NCI-H1417 (cell line): ENCODE results near the gene RNF215.
"Not testable (repeated sequence)": the region's sequence is repeated elsewhere in the genome, so short reads cannot be mapped to it uniquely, and the experiment has no call there.

Source experiments
- DNase-seq, 3 experiments: peaks; one replicate each; lab custom pipeline; 2025; lab: John Stamatoyannopoulos, UW

RNF215 gene

GRCh38 chr22:30421695-30422480 is 34.7 kb upstream of the RNF215 start:
- DNase-seq: no peak

DNA sequence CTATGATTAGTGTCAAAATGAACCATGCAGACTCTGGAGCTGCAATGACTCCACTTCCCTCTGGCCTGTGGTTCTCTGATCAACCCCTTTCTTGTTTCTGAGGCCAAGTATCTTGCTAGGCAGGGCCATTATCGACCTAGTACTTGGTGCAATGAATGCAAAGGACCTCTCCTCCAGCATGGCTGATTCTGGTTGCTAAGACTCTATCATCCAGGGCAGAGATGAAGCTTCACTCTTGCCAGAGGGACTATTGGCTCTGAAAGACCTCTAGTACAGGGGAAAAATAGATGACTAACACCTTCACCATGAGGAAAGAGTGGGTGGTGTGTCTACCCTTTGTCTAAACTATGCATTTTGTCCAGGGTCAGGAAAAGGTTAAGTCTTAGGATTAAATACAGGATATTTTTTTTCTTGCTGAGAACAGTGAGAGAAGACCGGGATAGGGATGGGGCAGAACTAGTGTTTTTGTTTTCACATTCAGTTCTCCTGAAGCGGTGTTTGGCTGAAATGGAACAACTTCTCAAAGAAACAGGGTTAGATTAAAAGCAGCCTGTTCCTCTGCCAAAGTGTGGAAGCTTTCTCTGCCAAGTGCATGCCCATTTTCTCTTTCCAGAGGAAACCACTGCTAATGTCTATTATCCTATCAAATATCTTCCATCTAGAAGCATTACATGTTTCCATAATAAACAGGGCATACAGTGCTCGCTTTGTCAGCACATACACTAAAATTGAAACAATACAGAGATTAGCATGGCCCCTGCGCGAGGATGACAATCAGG is 33.3 kb upstream of the RNF215 start:
- DNase-seq: no peak

- DNase-seq: no peak
Measured at GRCh38 chr22:30416837-30417236, 29.6 kb upstream of the RNF215 start.

GRCh38 chr22:30416403-30416802 is 29.2 kb upstream of the RNF215 start:
- no peak for DNase-seq

- DNase-seq: no peak
Measured at GRCh38 chr22:30414525-30415047, 27.4 kb upstream of the RNF215 start.

DNA sequence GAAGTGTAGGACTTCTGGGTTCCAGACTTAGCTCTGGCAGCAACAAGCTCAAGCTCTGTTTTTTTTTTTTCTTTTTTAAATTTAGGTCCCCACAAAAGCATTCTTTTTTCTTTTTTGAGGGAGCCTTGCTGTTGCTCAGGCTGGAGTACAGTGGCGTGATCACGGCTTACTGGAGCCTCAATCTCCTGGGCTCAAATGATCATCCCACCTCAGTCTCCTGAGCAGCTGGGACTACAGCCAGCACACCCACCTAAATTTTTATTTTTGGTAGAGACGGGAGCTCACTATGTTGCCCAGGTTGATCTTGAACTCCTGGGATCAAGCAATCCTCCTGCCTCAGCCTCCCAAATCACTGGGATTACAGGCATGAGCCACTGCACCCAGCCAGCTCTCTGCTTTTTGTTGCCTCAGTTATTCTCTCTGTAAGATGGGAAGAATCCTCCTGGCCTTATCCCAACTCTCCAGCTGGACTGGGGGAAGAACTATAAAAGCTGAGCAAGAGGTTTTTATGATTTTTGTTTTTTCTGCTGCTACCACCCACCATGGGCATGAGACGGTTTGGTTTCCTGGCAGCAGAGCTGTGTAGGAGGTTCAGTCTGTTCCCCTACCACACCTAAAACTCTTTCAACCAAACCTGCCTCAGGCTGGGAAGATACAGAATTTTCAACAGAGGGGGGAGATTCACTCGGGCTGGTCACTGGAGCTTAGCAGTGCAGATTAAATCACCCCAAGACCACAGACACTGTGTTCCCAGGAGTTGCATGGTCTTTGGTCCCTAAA is 26.7 kb upstream of the RNF215 start:
- DNase-seq: no peak

DNA sequence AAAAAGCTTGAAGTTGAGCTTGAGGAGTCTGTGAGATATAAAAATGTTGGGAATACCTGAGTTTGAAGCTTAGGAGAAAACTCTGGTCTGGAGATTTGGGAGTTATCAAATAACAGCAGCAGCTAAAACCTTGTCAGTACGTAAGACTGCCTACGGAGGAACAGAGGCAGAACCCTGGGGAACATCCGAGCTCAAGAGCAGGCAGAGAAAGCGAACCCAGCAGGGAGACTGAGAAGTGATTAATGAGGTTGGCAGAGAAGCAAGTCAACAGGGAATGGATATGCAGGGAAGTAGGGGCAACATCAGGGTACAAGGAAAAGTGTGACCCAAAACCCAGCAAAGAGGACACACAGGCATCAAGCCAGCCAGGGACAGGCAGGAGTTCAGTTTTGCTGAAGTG is 25.8 kb upstream of the RNF215 start:
- DNase-seq: no peak

DNA sequence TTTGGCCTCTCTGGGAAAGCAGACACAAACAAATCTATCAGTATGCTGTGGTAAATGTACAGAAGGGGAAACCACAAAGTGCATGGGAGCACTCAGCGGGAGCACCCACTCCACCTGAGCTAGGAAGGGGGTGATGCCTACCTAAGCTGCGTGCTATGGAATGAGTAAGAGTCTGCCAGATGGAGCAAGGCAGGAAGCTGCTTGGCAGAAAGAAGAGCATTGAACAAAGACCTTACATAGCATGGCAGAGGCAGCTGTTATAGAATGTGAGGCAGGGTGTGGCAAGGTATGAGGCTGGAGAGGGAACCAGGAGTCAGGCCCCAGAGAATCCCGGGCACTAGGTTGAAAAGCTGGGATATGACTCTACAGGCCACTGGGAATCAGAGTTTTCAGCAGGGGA is 24.6 kb upstream of the RNF215 start:
- no peak for DNase-seq

GRCh38 chr22:30408388-30409102 is 21.3 kb upstream of the RNF215 start:
- no peak for DNase-seq

DNA sequence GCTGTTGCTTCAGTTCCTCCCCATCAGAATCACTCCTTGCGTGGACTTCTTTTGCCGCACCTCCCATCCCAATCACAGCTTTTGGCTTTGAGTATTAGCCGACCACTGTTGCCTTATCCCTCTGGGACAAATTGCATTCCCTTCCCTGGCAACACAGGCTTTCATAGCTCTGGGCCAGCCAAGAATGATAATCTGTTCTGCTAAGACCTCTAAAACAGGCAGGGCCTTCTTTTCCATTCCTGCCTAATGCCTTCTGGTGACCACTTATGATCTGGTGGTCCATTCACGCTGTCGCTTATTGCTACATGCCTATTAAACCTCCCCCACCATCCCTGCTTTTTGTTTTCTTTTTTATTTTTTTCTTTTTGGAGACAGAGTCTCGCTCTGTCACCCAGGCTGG is 19.2 kb upstream of the RNF215 start:
- no peak for DNase-seq

GRCh38 chr22:30405731-30406130 is 18.5 kb upstream of the RNF215 start:
- DNase-seq: no peak

GRCh38 chr22:30404307-30404706 is 17.1 kb upstream of the RNF215 start:
- DNase-seq: no peak

DNA sequence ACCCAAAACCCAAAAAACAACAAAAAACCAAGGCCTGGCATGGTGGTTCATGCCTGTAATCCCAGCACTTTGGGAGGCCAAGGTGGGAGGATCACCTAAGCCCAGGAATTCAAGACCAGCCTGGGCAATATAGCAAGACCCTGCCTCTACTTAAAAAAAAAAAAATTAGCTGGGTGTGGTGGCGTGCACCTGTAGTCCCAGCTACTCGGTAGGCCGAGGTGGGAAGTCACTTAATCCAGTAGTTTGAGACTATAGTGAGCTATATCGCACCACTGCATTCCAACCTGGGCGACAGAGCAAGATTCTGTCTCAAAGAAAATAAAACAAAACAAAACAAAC is 15.5 kb upstream of the RNF215 start:
- DNase-seq: not testable (repeated sequence)

DNA sequence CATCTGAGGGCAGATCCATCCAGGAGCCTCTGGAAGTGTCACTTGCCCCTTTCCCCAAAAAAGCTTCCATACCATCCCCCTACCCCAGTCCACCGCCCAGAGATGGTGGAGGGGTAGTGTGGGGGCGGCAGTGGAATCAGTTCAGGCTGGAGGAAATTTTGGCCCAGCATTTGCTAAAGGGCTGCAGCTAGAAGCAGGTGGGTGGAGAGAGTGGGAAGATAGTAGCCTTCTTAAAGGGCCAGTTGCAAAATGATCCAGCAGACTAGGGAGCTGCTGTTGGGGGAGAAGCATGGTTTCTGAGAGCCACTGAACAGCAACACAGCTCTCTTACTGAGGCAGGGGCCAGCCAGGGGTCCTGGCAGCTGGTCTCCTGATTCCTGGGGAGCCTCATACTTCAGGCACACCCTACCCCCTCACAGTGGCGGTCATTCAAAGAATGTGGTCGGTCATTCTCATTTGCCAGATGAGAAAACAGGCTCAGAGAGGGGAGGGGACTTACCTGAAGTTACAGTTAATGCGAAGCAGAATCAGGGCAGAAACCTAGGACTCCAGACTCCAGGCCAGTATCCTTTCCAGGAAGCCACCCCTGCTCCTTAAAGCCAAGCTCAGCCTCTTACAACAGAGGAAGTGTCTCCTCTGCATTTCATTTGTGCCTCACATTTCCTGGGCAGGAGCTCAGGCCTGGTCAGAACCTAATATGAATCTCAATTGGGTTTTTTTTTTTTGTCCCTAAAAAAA is 15.0 kb upstream of the RNF215 start:
- no peak for DNase-seq

- not testable (repeated sequence) for DNase-seq
Measured at GRCh38 chr22:30401024-30401423, 13.8 kb upstream of the RNF215 start.

- DNase-seq: no peak
Measured at GRCh38 chr22:30400159-30400558, 12.9 kb upstream of the RNF215 start.

GRCh38 chr22:30399718-30400117 is 12.5 kb upstream of the RNF215 start:
- no peak for DNase-seq

DNA sequence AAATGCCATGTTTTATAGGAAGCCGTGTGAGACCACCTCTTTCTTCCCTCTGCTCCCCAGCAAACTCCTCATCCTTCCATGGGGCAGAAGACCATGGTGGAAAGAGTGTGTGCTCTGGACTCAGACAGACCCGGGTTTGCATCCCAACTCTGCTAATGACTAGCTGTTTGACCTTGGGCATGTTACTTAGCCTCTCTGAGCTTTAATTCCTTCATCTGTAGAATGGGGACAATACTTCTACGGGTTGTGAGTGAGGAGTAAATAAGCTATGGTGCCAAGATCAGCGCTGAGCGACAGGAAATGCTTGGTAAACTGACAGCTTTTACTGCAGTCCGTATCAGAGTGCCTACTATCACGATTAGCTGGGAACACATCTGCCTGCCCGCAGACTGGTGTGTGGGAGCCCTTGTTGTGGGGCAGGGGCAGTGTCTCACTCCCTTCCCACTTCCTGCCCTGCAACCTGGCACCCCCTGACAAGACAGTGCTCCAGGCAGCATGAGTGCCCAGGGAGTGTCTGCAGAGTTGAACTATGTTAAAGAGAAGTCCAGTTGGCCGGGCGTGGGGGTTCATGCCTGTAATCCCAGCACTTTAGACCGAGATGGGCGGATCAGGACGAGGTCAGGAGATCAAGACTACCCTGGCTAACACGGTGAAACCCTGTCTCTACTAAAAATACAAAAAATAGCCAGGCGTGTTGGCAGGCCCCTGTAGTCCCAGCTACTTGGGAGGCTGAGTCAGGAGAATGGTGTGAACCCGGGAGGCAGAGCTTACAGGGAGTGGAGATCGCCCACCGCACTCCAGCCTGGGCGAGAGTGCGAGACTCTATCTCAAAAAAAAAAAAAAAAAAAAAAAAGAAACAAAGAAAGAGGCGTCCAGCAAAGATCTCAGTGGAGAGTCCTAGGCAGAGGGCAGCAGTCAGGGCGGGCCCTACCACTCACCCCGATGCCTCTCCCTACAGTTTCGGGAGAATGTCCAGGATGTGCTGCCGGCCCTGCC is 11.8 kb upstream of the RNF215 start:
- no peak for DNase-seq

DNA sequence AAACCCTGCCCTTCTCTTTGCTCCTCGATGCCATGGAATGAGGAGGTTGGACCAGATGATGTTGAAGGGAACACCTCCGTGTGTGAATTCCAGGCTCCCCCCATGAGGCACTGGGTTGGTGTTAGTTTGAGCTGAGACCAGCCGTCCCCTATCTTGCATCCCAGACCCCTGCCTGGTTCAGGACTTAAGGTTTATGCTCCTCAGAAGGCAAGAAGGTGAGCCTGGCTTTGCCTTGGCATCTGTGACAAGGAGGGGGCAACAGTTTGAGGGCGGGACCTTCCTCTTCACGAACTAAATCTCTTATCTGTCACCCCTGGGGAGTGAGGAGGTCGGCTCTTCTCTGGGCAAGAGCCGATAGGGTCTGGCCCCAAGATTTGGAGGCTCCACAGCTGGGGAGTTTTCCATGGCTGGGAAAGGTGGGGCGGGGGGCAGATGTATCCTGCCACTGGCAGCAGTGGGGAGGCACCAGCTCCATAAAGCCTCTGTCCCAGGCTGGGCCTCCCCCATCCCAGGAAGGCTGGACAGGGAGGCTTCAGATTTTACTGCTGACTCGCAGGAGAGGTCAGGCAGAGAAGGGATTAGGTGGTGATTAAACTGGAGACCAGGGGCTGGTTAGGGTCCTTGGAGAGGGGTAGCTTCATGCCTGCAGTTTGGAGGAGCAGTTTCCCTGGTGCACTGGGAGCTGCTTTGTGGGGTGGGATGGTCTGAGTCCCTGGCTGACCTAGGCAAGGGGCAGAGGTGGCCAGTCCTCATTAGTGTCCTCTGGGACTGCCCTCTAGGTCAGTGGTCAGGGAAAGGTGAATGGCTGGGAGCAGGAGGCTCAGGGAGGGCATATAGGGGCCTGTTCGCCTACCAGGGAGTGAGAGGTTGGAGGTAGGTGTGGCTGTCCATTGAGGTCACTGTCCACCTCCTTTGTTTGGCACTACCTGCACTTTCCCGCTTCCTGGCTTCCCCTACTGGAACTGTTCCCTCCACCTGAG is 10.7 kb upstream of the RNF215 start:
- no peak for DNase-seq
